PC-9 (cell line): Measurements from ENCODE around the gene PCDHGC4. TPM values are rescaled to one million over a fixed set of nuclear protein-coding genes. Genes with fewer than 3 reads are reported as not detected.
A peak's percentile ranks its signal among the peaks of the same experiment; 100 is the strongest.

ENCODE experiments used
- BruUV-seq: library from RNA; stranded (reverse); fragments of 400-500 nt; replicated peaks from 2 replicates; lab custom pipeline; 2021; lab: Mats Ljungman, UMichigan
- CTCF ChIA-PET: fragments of 300-600 bp; sonication (Branson Sonifier 250); formaldehyde crosslinking; loops from one replicate; lab custom pipeline; 2022; ENCODE audit warnings: antibody characterized with exemption; lab: Charles Lee
- POLR2A ChIA-PET: fragments of 300-600 bp; sonication (Branson Sonifier 250); formaldehyde crosslinking; loops from one replicate; lab custom pipeline; 2022; ENCODE audit warnings: antibody characterized with exemption; ENCODE audit not compliant: unreplicated experiment; lab: Charles Lee
- DNase-seq, 2 experiments: peaks; one replicate each; pipeline versions ENCODE4 v3.0.0 to v3.0.0-alpha.2; 2015 to 2022; ENCODE audit warnings: mixed read lengths in 1 of 2
- H2AFZ ChIP-seq: fragments of 200-600 bp; sonication (generic); 2 replicates; pipeline ENCODE4 v1.8.1; 2017; ENCODE audit warnings: antibody characterized with exemption
- H3F3A ChIP-seq: fragments of 200-600 bp; sonication (generic); 2 replicates; pipeline ENCODE4 v1.8.1; 2017; ENCODE audit warnings: antibody characterized with exemption, mild to moderate bottlenecking, low read depth; ENCODE audit not compliant: insufficient read depth
- H3K27ac ChIP-seq: fragments of 200-600 bp; sonication (generic); 2 replicates; pipeline ENCODE4 v1.6.1; 2016; ENCODE audit warnings: mixed run types
- H3K27me3 ChIP-seq: fragments of 200-600 bp; sonication (generic); 2 replicates; pipeline ENCODE4 v1.6.1; 2016; ENCODE audit warnings: low read depth, mixed run types; ENCODE audit not compliant: insufficient read depth
- H3K36me3 ChIP-seq: fragments of 200-600 bp; sonication (generic); 2 replicates; pipeline ENCODE4 v1.6.1; 2016; ENCODE audit warnings: low read depth, mixed run types
- H3K4me1 ChIP-seq: fragments of 200-600 bp; sonication (generic); replicated peaks from 2 replicates; pipeline ENCODE4 v1.6.1; 2016; ENCODE audit warnings: mixed run types; ENCODE audit not compliant: insufficient read depth
- H3K4me2 ChIP-seq: fragments of 200-600 bp; sonication (generic); 2 replicates; pipeline ENCODE4 v1.6.1; 2017; ENCODE audit warnings: mixed run types
- H3K4me3 ChIP-seq: fragments of 200-600 bp; sonication (generic); 2 replicates; pipeline ENCODE4 v1.6.1; 2016; ENCODE audit warnings: mixed run types
- H3K79me2 ChIP-seq: fragments of 200-600 bp; sonication (generic); 2 replicates; pipeline ENCODE4 v1.6.1; 2017; ENCODE audit warnings: low read depth, mixed run types
- H3K9me2 ChIP-seq: fragments of 200-600 bp; sonication (generic); 2 replicates; pipeline ENCODE4 v1.8.1; 2017; ENCODE audit warnings: mild to moderate bottlenecking; ENCODE audit not compliant: insufficient read depth
- H3K9me3 ChIP-seq: fragments of 200-600 bp; sonication (generic); 2 replicates; pipeline ENCODE4 v1.8.1; 2016; ENCODE audit warnings: low read depth; ENCODE audit not compliant: insufficient read depth
- H4K20me1 ChIP-seq: fragments of 200-600 bp; sonication (generic); 2 replicates; pipeline ENCODE4 v1.8.1; 2017; ENCODE audit not compliant: insufficient read depth
- EZH2 ChIP-seq: fragments of 200-600 bp; sonication (generic); IDR thresholded peaks from 2 replicates; pipeline ENCODE4 v1.8.0; 2017; ENCODE audit warnings: antibody characterized with exemption, low read depth
- intact Hi-C: fragments of 100-400 bp; cut with micrococcal nuclease; formaldehyde crosslinking; loops from one replicate; pipeline ENCODE4 v1.10.0; 2022; ENCODE audit not compliant: unreplicated experiment
- total RNA-seq: library from RNA; stranded (reverse); gene quantifications from 2 replicates; pipeline ENCODE4 v1.2.3, GENCODE V29; 2021
- TF ChIP-seq, protein P1 (sequence below): fragments of 200-600 bp; sonication (generic); conservative IDR thresholded peaks from 2 replicates; pipeline ENCODE4 v1.6.1; 2017; ENCODE audit warnings: mixed run types, antibody characterized with exemption, mild to moderate bottlenecking, moderate library complexity

Gene PCDHGC4
- total RNA-seq, 1 experiment from 2014 or later: not detected

DNA sequence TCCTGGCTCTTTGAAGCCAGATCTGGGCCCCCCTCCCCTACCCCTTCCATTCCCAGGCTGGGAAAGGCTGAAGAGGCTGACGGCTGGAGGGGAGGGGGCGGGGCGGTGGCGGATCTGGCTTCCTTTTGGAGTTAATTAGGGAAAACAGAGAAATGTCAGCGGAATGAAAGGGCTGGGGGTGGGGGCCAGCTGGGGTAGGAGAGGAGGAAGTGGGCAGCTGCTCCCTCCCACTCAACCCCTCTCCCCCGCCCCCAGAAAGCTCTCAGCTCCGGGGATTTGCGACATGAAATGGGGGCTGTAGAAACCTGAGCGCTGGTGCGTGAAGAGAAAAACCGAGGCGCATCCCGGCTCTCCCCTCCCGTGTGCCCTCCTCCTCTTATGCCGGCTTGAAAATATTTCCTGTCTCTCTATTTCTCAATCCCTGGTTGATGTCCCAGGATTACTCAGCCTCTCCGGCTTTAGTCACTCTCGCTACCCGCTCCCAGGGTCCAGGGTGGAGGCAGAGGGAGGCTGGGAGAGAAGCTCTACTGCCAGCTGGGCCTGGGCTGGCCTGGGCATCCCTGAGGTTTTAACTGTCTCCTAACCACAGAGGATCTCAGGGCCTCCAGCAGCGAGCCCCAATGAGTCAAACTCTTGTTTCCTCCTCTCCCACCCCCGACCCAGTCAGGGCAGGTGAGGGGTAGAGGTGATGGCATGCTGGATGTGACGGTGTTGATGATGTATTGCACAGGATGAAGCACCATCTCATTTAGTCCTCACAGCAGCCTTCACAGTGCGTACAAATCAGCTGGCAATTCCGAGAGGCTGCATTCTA, 24.2 kb downstream of the PCDHGC4 start:
- Histone ChIP-seq H3K27me3 (no peaks in the 10 kb centered on the region), H3K4me3 (peak overlapping the region; percentile 44; the same call in 1 of the 2 replicates), H3K9me3 (no peaks in the 10 kb centered on the region), H2AFZ (0 out of 2 replicates have a peak overlapping the region, but pooled peaks have one; percentile 65), H4K20me1 (no peaks in the 10 kb centered on the region), H3K36me3 (no peaks in the 10 kb centered on the region), H3F3A (peaks cover 16% of the 10 kb centered on the region; the same call in 1 of the 2 replicates), H3K9me2 (no peaks in the 10 kb centered on the region), H3K79me2 (no peaks in the 10 kb centered on the region), H3K27ac (peak overlapping the region; percentile 72), H3K4me2 (peak overlapping the region; percentile 79), H3K4me1 (peaks cover 18% of the 10 kb centered on the region)
- ChIA-PET CTCF (no interaction called here), POLR2A (no interaction called here)
- DNase-seq: peak; percentile 17 to 71
- intact Hi-C loops: no loop called here
- TF ChIP-seq EZH2: no peak
- TF ChIP-seq, protein P1, sequence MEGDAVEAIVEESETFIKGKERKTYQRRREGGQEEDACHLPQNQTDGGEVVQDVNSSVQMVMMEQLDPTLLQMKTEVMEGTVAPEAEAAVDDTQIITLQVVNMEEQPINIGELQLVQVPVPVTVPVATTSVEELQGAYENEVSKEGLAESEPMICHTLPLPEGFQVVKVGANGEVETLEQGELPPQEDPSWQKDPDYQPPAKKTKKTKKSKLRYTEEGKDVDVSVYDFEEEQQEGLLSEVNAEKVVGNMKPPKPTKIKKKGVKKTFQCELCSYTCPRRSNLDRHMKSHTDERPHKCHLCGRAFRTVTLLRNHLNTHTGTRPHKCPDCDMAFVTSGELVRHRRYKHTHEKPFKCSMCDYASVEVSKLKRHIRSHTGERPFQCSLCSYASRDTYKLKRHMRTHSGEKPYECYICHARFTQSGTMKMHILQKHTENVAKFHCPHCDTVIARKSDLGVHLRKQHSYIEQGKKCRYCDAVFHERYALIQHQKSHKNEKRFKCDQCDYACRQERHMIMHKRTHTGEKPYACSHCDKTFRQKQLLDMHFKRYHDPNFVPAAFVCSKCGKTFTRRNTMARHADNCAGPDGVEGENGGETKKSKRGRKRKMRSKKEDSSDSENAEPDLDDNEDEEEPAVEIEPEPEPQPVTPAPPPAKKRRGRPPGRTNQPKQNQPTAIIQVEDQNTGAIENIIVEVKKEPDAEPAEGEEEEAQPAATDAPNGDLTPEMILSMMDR: no peak
- no TSS peak for BruUV-seq

DNA sequence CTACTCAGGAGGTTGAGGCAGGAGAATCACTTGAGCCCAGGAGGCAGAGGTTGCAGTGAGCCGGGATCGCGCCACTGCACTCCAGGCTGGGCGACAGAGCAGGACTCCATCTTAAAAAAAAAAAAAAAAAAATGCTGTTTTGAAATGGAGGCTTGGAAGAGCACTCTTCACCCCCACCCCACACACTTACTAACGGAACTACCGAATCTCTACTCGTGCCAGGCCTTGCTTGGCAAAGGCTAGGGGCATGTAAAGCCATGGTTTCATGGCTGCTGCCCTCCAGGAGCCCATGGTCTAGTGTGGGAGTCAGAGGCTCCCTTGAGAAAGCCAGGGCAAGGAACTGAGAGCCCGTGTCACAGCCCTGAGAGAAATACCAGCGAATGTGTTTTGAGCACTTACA, 25.3 kb downstream of the PCDHGC4 start:
- intact Hi-C loops: no loop called here

DNA sequence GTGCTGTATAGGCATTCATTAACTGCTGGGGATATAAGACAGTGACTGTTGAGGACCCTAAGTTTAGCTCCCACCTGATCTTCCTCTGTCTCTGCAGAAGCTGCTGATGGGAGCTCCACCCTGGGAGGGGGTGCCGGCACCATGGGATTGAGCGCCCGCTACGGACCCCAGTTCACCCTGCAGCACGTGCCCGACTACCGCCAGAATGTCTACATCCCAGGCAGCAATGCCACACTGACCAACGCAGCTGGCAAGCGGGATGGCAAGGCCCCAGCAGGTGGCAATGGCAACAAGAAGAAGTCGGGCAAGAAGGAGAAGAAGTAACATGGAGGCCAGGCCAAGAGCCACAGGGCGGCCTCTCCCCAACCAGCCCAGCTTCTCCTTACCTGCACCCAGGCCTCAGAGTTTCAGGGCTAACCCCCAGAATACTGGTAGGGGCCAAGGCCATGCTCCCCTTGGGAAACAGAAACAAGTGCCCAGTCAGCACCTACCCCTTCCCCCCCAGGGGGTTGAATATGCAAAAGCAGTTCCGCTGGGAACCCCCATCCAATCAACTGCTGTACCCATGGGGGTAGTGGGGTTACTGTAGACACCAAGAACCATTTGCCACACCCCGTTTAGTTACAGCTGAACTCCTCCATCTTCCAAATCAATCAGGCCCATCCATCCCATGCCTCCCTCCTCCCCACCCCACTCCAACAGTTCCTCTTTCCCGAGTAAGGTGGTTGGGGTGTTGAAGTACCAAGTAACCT, 26.2 kb downstream of the PCDHGC4 start:
- no peak overlapping the region for H3K4me2 ChIP-seq
- POLR2A ChIA-PET: no interaction called here
- intact Hi-C loops: no loop called here

More for the DNA sequence above, 25.3 kb downstream of the PCDHGC4 start:
- TF ChIP-seq, protein P1: no peak
- no peak for TF ChIP-seq EZH2
- H3K4me1 ChIP-seq: peaks cover 24% of the 10 kb centered on the region
- H2AFZ ChIP-seq: no peak overlapping the region
- H3K9me3 ChIP-seq: no peaks in the 10 kb centered on the region
- H3K27me3 ChIP-seq: no peaks in the 10 kb centered on the region
- no peak overlapping the region for H3K4me2 ChIP-seq
- no peak for DNase-seq
- H3F3A ChIP-seq: peaks cover 23% of the 10 kb centered on the region; the same call in 1 of the 2 replicates
- no peak overlapping the region for H3K4me3 ChIP-seq
- peak overlapping the region; percentile 72; the same call in 1 of the 2 replicates for H3K27ac ChIP-seq
- no peaks in the 10 kb centered on the region for H3K79me2 ChIP-seq
- no peaks in the 10 kb centered on the region for H4K20me1 ChIP-seq
- ChIA-PET CTCF (no interaction called here), POLR2A (no interaction called here)
- BruUV-seq: no TSS peak
- no peaks in the 10 kb centered on the region for H3K36me3 ChIP-seq
- H3K9me2 ChIP-seq: no peaks in the 10 kb centered on the region

More for the DNA sequence above, 26.2 kb downstream of the PCDHGC4 start:
- H3K9me3 ChIP-seq: no peaks in the 10 kb centered on the region
- no peaks in the 10 kb centered on the region for H3K27me3 ChIP-seq
- H3K9me2 ChIP-seq: no peaks in the 10 kb centered on the region
- H2AFZ ChIP-seq: no peak overlapping the region
- CTCF ChIA-PET: no interaction called here
- DNase-seq: no peak
- H3K79me2 ChIP-seq: no peaks in the 10 kb centered on the region
- peaks cover 24% of the 10 kb centered on the region for H3K4me1 ChIP-seq
- no peak overlapping the region for H3K27ac ChIP-seq
- no peak overlapping the region for H3K4me3 ChIP-seq
- peaks cover 28% of the 10 kb centered on the region; the same call in 1 of the 2 replicates for H3F3A ChIP-seq
- no peak for TF ChIP-seq EZH2
- TF ChIP-seq, protein P1: no peak
- H3K36me3 ChIP-seq: no peaks in the 10 kb centered on the region; the same call in 1 of the 2 replicates
- BruUV-seq: no TSS peak
- H4K20me1 ChIP-seq: no peaks in the 10 kb centered on the region
